Measurements from ENCODE around the gene SLC35A4.

DNA sequence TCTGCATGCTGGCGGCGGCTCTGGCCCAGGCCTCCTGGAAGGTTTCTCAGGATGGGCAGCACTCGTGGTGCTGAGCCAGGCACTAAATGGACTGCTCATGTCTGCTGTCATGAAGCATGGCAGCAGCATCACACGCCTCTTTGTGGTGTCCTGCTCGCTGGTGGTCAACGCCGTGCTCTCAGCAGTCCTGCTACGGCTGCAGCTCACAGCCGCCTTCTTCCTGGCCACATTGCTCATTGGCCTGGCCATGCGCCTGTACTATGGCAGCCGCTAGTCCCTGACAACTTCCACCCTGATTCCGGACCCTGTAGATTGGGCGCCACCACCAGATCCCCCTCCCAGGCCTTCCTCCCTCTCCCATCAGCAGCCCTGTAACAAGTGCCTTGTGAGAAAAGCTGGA, 3.2 kb downstream of the SLC35A4 start:
- TF ChIP-seq, protein P1, sequence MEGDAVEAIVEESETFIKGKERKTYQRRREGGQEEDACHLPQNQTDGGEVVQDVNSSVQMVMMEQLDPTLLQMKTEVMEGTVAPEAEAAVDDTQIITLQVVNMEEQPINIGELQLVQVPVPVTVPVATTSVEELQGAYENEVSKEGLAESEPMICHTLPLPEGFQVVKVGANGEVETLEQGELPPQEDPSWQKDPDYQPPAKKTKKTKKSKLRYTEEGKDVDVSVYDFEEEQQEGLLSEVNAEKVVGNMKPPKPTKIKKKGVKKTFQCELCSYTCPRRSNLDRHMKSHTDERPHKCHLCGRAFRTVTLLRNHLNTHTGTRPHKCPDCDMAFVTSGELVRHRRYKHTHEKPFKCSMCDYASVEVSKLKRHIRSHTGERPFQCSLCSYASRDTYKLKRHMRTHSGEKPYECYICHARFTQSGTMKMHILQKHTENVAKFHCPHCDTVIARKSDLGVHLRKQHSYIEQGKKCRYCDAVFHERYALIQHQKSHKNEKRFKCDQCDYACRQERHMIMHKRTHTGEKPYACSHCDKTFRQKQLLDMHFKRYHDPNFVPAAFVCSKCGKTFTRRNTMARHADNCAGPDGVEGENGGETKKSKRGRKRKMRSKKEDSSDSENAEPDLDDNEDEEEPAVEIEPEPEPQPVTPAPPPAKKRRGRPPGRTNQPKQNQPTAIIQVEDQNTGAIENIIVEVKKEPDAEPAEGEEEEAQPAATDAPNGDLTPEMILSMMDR (IDR thresholded peaks at IDR 0.05; ENCODE audit: low read depth, low read length, missing input control): no peak
- TF ChIP-seq JUND (IDR thresholded peaks at IDR 0.05) (no peak), REST (IDR thresholded peaks at IDR 0.05) (no peak), YY1 (IDR thresholded peaks at IDR 0.05) (no peak)
